Activated T-cell treated with anti-CD3 and anti-CD28 coated beads, Interleukin-2, amount 50 U/mL, for 4 hours (primary cell): ENCODE data around the gene FOXO1. TPM values are rescaled to one million over a fixed set of nuclear protein-coding genes. Genes with fewer than 3 reads are reported as not detected.

Experiments
- ATAC-seq, 2 donors: fragments of 200-7000 bp; cut with Tn5 transposase; one replicate each; pipeline ENCODE4 v1.10.0; 2021
- DNase-seq: peaks from one replicate; pipeline ENCODE4 v3.0.0-alpha.2; 2020
- H3K27me3 Mint-ChIP-seq: one replicate; pipeline ENCODE4 v1.8.0; 2021; ENCODE audit warnings: low read depth, mixed read lengths
- H3K36me3 Mint-ChIP-seq: one replicate; pipeline ENCODE4 v1.8.0; 2022; ENCODE audit warnings: mixed read lengths; ENCODE audit not compliant: insufficient read depth
- H3K4me1 Mint-ChIP-seq: one replicate; pipeline ENCODE4 v1.8.0; 2021; ENCODE audit warnings: low read depth, mixed read lengths
- H3K4me3 Mint-ChIP-seq: one replicate; pipeline ENCODE4 v1.8.0; 2021; ENCODE audit warnings: mild to moderate bottlenecking, moderate library complexity, mixed read lengths
- H3K9me3 Mint-ChIP-seq: one replicate; pipeline ENCODE4 v1.8.0; 2021; ENCODE audit warnings: mixed read lengths
- total RNA-seq, 3 donors: library from RNA; stranded (reverse); gene quantifications; one replicate each; pipeline ENCODE4 v1.2.1, GENCODE V29; 2021

The FOXO1 gene
- total RNA-seq, 3 donors from 2014 or later: 61.1 to 64.0 (median 62.7) TPM

DNA sequence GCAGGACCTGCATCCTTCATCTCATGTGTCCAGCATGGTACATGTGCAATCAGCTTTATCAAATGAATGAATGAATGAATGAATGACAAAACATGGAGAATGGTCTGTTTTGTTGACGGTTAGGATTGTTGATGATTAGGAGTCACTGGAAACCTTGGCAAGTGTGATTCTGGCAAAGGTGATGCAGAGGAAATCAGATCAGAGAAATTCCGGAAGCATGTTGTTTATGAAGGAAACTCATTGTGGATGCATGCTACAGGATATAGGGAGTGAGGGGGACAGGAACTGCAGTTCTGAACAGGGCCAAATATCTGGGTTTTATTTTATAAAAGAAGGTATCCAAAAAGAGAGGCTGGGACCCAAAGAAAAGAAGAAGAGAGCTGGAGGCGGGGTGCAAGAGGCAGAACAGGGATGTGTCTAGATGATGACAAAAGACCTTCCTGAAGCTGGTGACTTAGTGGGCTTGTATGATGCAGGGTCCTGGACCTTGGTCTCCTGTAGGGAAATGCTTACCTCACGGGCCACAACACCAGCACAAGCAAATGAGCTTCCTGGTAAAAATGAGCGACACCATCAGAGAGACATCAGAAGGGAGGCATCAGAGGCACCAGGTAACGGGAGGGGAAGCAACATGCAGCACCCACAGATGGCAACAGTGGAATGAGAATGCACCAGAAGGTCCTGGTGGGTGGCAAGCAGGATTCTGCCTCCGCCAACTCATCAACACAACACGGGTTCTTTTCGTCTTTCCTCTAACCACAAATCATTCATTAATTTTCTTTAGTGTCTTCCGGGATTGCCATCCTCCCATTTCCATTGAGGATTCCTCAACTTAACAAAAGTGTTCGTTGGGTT lies 159.6 kb downstream of the FOXO1 start:
- Mint-ChIP-seq H3K4me3 (no peak overlapping the region), H3K4me1 (peaks cover 38% of the 10 kb centered on the region), H3K36me3 (no peaks in the 10 kb centered on the region), H3K27me3 (no peaks in the 10 kb centered on the region), H3K9me3 (no peaks in the 10 kb centered on the region)
- ATAC-seq: no peak
- no peak for DNase-seq

Other genes starting within 250 kb of the FOXO1 start
- 10 to 100 TPM; 43.6 to 48.4 (median 46.4) TPM for gene MRPS31, start 104.5 kb upstream of the FOXO1 start, total RNA-seq
- 10 to 100 TPM; 19.8 to 25.2 (median 24.6) TPM for gene SLC25A15, start 123.0 kb upstream of the FOXO1 start, total RNA-seq